HCT116 (cell line): Measurements from ENCODE around the gene ZC2HC1C. TPM values are rescaled to one million over a fixed set of nuclear protein-coding genes. Genes with fewer than 3 reads are reported as not detected.

Experiments used
- ATAC-seq: fragments of 200-7000 bp; cut with Tn5 transposase; 2 replicates; pipeline ENCODE4 v1.9.1; 2020; ENCODE audit warnings: mild to moderate bottlenecking, moderate library complexity
- BruUV-seq: library from RNA; stranded (reverse); fragments of 400-500 nt; replicated peaks from 2 replicates; lab custom pipeline; 2021; lab: Mats Ljungman, UMichigan
- CTCF ChIA-PET: fragments of 300-600 bp; sonication (Branson Sonifier 250); formaldehyde crosslinking; loops from one replicate; lab custom pipeline; 2021; ENCODE audit warnings: antibody characterized with exemption; lab: Charles Lee
- POLR2A ChIA-PET: fragments of 300-600, 350-600 bp; sonication (Branson Sonifier 250); formaldehyde crosslinking; loops from one replicate; lab custom pipeline; 2021; ENCODE audit warnings: antibody characterized with exemption; lab: Charles Lee
- RAD21 ChIA-PET, 2 experiments: fragments of 300-600 bp; sonication (Branson Sonifier 250); formaldehyde crosslinking; loops; one replicate each; lab custom pipeline; 2023; ENCODE audit warnings: low total read pairs in 2 of 2; ENCODE audit not compliant: uncharacterized antibody in 2 of 2, unreplicated experiment in 2 of 2, low non-redundant PET in 1 of 2; lab: Charles Lee
- DNase-seq: peaks from one replicate; pipeline ENCODE4 v3.0.0-alpha.2; 2010; ENCODE audit warnings: low read depth, low spot score
- H2AFZ ChIP-seq: fragments of 200-600 bp; shearing (Covaris generic), sonication (generic); 2 replicates; pipeline ENCODE4 v1.6.1; 2017; ENCODE audit warnings: low read depth, mixed run types, mixed read lengths, antibody characterized with exemption, low read length; ENCODE audit not compliant: poor library complexity, severe bottlenecking
- H3K27ac ChIP-seq: 2 replicates; pipeline ENCODE4 v1.5.1; 2012; ENCODE audit warnings: low read depth, low read length
- H3K27me3 ChIP-seq: fragments of 200-600 bp; sonication (generic); 2 replicates; pipeline ENCODE4 v1.6.1; 2016; ENCODE audit warnings: mixed run types, low read length, mixed read lengths; ENCODE audit not compliant: insufficient read depth
- H3K36me3 ChIP-seq, 2 experiments: fragments of 200-500 bp in 1 of 2; fragments of 200-600 bp in 1 of 2; sonication (Bioruptor generic) in 1 of 2; sonication (generic) in 1 of 2; 2 replicates each; pipeline versions ENCODE4 v1.5.1 to v1.6.1; 2014 to 2016; ENCODE audit warnings: low read length in 2 of 2, inconsistent platforms in 1 of 2, mixed read lengths in 1 of 2, mixed run types in 1 of 2; ENCODE audit not compliant: insufficient read depth in 2 of 2, control insufficient read depth in 1 of 2
- H3K4me1 ChIP-seq, 2 experiments: fragments of 200-600 bp in 1 of 2; sonication (generic) in 1 of 2; 2 replicates each; pipeline versions ENCODE4 v1.5.1 to v1.6.1; 2012 to 2017; ENCODE audit warnings: low read length in 2 of 2, inconsistent platforms in 1 of 2, mild to moderate bottlenecking in 1 of 2, mixed read lengths in 1 of 2, mixed run types in 1 of 2, moderate library complexity in 1 of 2; ENCODE audit not compliant: insufficient read depth in 2 of 2, control insufficient read depth in 1 of 2
- H3K4me2 ChIP-seq: fragments of 200-600 bp; sonication (generic); 2 replicates; pipeline ENCODE4 v1.6.1; 2017; ENCODE audit warnings: mixed run types, low read length, mixed read lengths
- H3K4me3 ChIP-seq, 2 experiments: fragments of 200-600 bp in 1 of 2; sonication (generic) in 1 of 2; replicated peaks in 1 of 2; 2 replicates each; pipeline ENCODE4 v1.5.1; 2011 to 2016; ENCODE audit warnings: low read length in 2 of 2, control low read depth in 1 of 2, low read depth in 1 of 2, mild to moderate bottlenecking in 1 of 2, mixed read lengths in 1 of 2, mixed run types in 1 of 2
- H3K79me2 ChIP-seq: fragments of 200-600 bp; sonication (generic); 2 replicates; pipeline ENCODE4 v1.6.1; 2017; ENCODE audit warnings: mild to moderate bottlenecking, mixed run types, low read length, moderate library complexity, mixed read lengths; ENCODE audit not compliant: insufficient read depth
- H3K9ac ChIP-seq: fragments of 200-600 bp; sonication (generic); 2 replicates; pipeline ENCODE4 v1.6.1; 2016; ENCODE audit warnings: low read length, mixed read lengths
- H3K9me2 ChIP-seq: fragments of 200-600 bp; sonication (generic), shearing (Covaris generic); 2 replicates; pipeline ENCODE4 v1.6.1; 2017; ENCODE audit warnings: mixed run types, mild to moderate bottlenecking, moderate library complexity; ENCODE audit not compliant: insufficient read depth
- H3K9me3 ChIP-seq, 2 experiments: fragments of 200-500 bp in 1 of 2; fragments of 200-600 bp in 1 of 2; sonication (Bioruptor generic) in 1 of 2; sonication (generic) in 1 of 2; 2 replicates each; pipeline ENCODE4 v1.6.1; 2014 to 2017; ENCODE audit warnings: low read length in 2 of 2, mixed read lengths in 2 of 2, inconsistent platforms in 1 of 2, low read depth in 1 of 2, mild to moderate bottlenecking in 1 of 2, mixed run types in 1 of 2, moderate library complexity in 1 of 2; ENCODE audit not compliant: control insufficient read depth in 1 of 2, insufficient read depth in 1 of 2
- H4K20me1 ChIP-seq: fragments of 200-600 bp; sonication (generic), shearing (Covaris generic); 2 replicates; pipeline ENCODE4 v1.6.1; 2017; ENCODE audit warnings: mixed run types, mild to moderate bottlenecking, moderate library complexity; ENCODE audit not compliant: insufficient read depth
- ATF3 ChIP-seq: IDR thresholded peaks from 2 replicates; pipeline ENCODE4 v1.6.1; 2012
- EGR1 ChIP-seq: IDR thresholded peaks from 2 replicates; pipeline ENCODE4 v1.6.1; 2012; ENCODE audit warnings: low read depth
- ELF1 ChIP-seq: IDR thresholded peaks from 2 replicates; pipeline ENCODE4 v1.6.1; 2012; ENCODE audit warnings: low read depth, borderline replicate concordance
- EZH2phosphoT487 ChIP-seq: fragments of 200-600 bp; IDR thresholded peaks from 2 replicates; pipeline ENCODE4 v1.6.1; 2018; ENCODE audit warnings: antibody characterized with exemption, borderline replicate concordance
- JUND ChIP-seq: IDR thresholded peaks from 2 replicates; pipeline ENCODE4 v1.6.1; 2012
- POLR2AphosphoS5 ChIP-seq: IDR thresholded peaks from 2 replicates; pipeline ENCODE4 v1.6.1; 2011; ENCODE audit warnings: mild to moderate bottlenecking, low read depth, low read length, moderate library complexity
- REST ChIP-seq: IDR thresholded peaks from 2 replicates; pipeline ENCODE4 v1.6.1; 2012; ENCODE audit warnings: low read depth
- SIN3A ChIP-seq: IDR thresholded peaks from 2 replicates; pipeline ENCODE4 v1.6.1; 2012; ENCODE audit warnings: low read depth
- SP1 ChIP-seq: IDR thresholded peaks from 2 replicates; pipeline ENCODE4 v1.6.1; 2012; ENCODE audit warnings: low read depth
- YY1 ChIP-seq: IDR thresholded peaks from 2 replicates; pipeline ENCODE4 v1.6.1; 2011; ENCODE audit warnings: low read length, low read depth, moderate library complexity, mild to moderate bottlenecking; ENCODE audit not compliant: insufficient replicate concordance; ENCODE audit errors: extremely low read depth
- ZBTB33 ChIP-seq: IDR thresholded peaks from 2 replicates; pipeline ENCODE4 v1.6.1; 2011; ENCODE audit warnings: mild to moderate bottlenecking, low read length, moderate library complexity; ENCODE audit not compliant: insufficient replicate concordance; ENCODE audit errors: extremely low read depth
- ZFX ChIP-seq: fragments of 450-650 bp; IDR thresholded peaks from 2 replicates; pipeline ENCODE4 v1.6.1; 2017
- ZNF274 ChIP-seq: fragments of 200-500 bp; sonication (Bioruptor generic); IDR thresholded peaks from 2 replicates; pipeline ENCODE4 v1.6.1; 2014; ENCODE audit warnings: mild to moderate bottlenecking, low read depth, low read length, inconsistent platforms
- intact Hi-C: fragments of 100-400 bp; cut with micrococcal nuclease; formaldehyde crosslinking; loops from 2 replicates; pipeline ENCODE4 v1.10.0; 2022
- total RNA-seq: library from RNA; stranded (reverse); gene quantifications from one replicate; pipeline ENCODE4 v1.2.1, GENCODE V29; 2021; ENCODE audit not compliant: unreplicated experiment

ZC2HC1C gene
- total RNA-seq, 1 experiment from 2014 or later = 0.98 TPM

GRCh38 chr14:75064205-75064567, 5.3 kb upstream of the ZC2HC1C start:
- H4K20me1 ChIP-seq = no peaks in the 10 kb centered on the region
- intact Hi-C loops = no loop called here
- TF ChIP-seq YY1 = no peak
- TF ChIP-seq ATF3 = no peak
- no peak for TF ChIP-seq SIN3A
- no peak for TF ChIP-seq POLR2AphosphoS5
- no peak for TF ChIP-seq ZBTB33
- TF ChIP-seq EZH2phosphoT487 = no peak
- no peak for TF ChIP-seq ZNF274
- TF ChIP-seq JUND = no peak
- no peak for TF ChIP-seq REST
- TF ChIP-seq ELF1 = no peak
- TF ChIP-seq ZFX = no peak
- no peak for TF ChIP-seq EGR1
- no peak for TF ChIP-seq SP1
- peaks cover 40% of the 10 kb centered on the region for H3K79me2 ChIP-seq
- ATAC-seq (peak; percentile 15), DNase-seq (no peak)
- ChIA-PET RAD21 (no interaction called here), POLR2A (no interaction called here), CTCF (interaction anchor here (0.9 to 1.4 kb wide), 3 partner anchors 119 to 425 kb away, joined by 3 to 6 read pairs (median 3); no protein-coding TSS in a partner anchor)
- peak overlapping the region; percentile 79 for H2AFZ ChIP-seq
- H3K4me1 ChIP-seq = peaks cover 13 to 28% of the 10 kb centered on the region in 2 experiments
- no peaks in the 10 kb centered on the region for H3K9me3 ChIP-seq
- peak overlapping the region; percentile 72 to 83 for H3K4me3 ChIP-seq
- no peaks in the 10 kb centered on the region for H3K27me3 ChIP-seq
- H3K27ac ChIP-seq = peak overlapping the region; percentile 70; the same call in 1 of the 2 replicates
- H3K9me2 ChIP-seq = no peaks in the 10 kb centered on the region
- H3K36me3 ChIP-seq = peaks cover 2 to 20% of the 10 kb centered on the region in 2 experiments; a peak in 1 of 4 replicates
- H3K9ac ChIP-seq = peak overlapping the region; percentile 77
- peak overlapping the region; percentile 86 for H3K4me2 ChIP-seq
- no TSS peak for BruUV-seq
